SK-N-MC (cell line): ENCODE data around the gene PSMB4.

Source experiments
- EZH2 ChIP-seq: fragments of 200-600 bp; sonication (generic); IDR thresholded peaks from one replicate; pipeline ENCODE4 v1.6.1; 2017; ENCODE audit warnings: antibody characterized with exemption
- POLR2AphosphoS5 ChIP-seq: IDR thresholded peaks from 2 replicates; pipeline ENCODE4 v1.6.1; 2012; ENCODE audit warnings: mild to moderate bottlenecking, low read depth, low read length, borderline replicate concordance

GRCh38 chr1:151371370-151372057 lies 27.9 kb upstream of the PSMB4 start:
- TF ChIP-seq POLR2AphosphoS5 = 0 out of 2 replicates have a peak, but pooled peaks have one; percentile 24
- TF ChIP-seq EZH2 = no peak
